ENCODE data around the gene ARRB1. TPM values are rescaled to one million over a fixed set of nuclear protein-coding genes. Genes with fewer than 3 reads are reported as not detected.

ARRB1 gene
- total and polyA plus RNA-seq, 2 of the 13 experiments (the other 11 are each of a cell fraction or from before 2014, with no cell fraction given), result 22.5 to 35.7 TPM

DNA sequence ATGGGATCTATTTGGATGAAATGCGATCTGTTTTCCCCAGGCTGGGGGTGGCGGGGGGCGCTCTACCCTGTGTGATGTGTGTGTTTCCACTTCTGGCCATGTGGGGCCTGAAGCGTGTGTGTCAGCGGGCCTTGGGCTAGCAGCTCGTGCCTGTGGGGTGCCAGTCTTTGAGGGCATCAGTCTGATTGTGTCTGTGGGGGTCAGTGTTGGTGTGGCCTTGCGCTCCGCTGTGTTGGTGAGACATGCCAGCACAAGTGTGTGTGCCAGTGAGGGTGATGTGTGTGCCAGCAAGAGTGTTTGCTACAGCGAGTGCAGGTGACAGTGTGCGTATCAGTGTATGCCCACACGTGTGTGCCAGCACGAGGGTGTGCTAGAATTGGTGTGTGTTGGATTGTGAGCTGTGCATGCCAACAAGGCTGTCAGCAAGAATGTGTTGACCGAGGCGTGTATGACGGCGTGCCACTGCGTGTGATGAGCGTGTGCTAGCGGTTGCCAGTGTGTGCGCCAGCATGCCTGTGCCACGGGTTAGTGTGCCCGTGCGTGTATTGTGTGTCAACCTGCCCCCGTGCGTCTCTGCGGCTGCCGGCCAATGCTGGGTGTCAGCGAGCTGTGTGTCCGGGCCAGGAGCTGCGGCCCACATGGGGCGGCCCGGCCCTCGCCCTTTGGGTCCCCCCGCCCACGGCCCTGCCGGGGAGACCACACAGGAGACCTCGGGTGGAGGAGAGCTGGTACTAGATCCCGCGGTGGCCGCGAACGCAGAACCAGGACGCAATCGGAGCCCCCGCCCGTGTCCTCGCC, 519 bp downstream of the ARRB1 start (continued):
- TF ChIP-seq, protein P1, sequence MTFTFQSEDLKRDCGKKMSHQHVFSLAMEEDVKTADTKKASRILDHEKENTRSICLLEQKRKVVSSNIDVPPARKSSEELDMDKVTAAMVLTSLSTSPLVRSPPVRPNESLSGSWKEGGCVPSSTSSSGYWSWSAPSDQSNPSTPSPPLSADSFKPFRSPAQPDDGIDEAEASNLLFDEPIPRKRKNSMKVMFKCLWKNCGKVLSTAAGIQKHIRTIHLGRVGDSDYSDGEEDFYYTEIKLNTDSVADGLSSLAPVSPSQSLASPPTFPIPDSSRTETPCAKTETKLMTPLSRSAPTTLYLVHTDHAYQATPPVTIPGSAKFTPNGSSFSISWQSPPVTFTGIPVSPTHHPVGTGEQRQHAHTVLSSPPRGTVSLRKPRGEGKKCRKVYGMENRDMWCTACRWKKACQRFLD (CRISPR knock-in tag; IDR thresholded peaks at IDR 0.05; ENCODE audit: borderline replicate concordance), result peak; percentile 45; the same call in 1 of the 2 replicates
- peak; percentile 60; the same call in 1 of the 2 replicates for TF ChIP-seq ZFY (CRISPR knock-in tag; IDR thresholded peaks at IDR 0.05)
- no peak for TF ChIP-seq SRF (IDR thresholded peaks at IDR 0.05; ENCODE audit: low read depth, low read length)
- peak; percentile 80; the same call in 1 of the 2 replicates for TF ChIP-seq MYC (CRISPR knock-in tag; IDR thresholded peaks at IDR 0.05; ENCODE audit: borderline replicate concordance)
- no peak; the same call in 1 of the 2 replicates for TF ChIP-seq SAP130 (CRISPR knock-in tag; IDR thresholded peaks at IDR 0.05; ENCODE audit: low read depth)
- TF ChIP-seq ZNF143 (CRISPR knock-in tag; IDR thresholded peaks at IDR 0.05), result no peak
- no peak for TF ChIP-seq PITX1 (CRISPR knock-in tag; IDR thresholded peaks at IDR 0.05)
- TF ChIP-seq ERF (CRISPR knock-in tag; IDR thresholded peaks at IDR 0.05), result no peak
- TF ChIP-seq, protein P2, sequence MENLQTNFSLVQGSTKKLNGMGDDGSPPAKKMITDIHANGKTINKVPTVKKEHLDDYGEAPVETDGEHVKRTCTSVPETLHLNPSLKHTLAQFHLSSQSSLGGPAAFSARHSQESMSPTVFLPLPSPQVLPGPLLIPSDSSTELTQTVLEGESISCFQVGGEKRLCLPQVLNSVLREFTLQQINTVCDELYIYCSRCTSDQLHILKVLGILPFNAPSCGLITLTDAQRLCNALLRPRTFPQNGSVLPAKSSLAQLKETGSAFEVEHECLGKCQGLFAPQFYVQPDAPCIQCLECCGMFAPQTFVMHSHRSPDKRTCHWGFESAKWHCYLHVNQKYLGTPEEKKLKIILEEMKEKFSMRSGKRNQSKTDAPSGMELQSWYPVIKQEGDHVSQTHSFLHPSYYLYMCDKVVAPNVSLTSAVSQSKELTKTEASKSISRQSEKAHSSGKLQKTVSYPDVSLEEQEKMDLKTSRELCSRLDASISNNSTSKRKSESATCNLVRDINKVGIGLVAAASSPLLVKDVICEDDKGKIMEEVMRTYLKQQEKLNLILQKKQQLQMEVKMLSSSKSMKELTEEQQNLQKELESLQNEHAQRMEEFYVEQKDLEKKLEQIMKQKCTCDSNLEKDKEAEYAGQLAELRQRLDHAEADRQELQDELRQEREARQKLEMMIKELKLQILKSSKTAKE (CRISPR knock-in tag; IDR thresholded peaks at IDR 0.05; ENCODE audit: borderline replicate concordance), result no peak; the same call in 1 of the 2 replicates
- TF ChIP-seq ZNF772 (CRISPR knock-in tag; IDR thresholded peaks at IDR 0.05), result peak; percentile 11; the same call in 1 of the 2 replicates
- TF ChIP-seq NBN (conservative IDR thresholded peaks at IDR 0.05), result no peak
- TF ChIP-seq ARHGAP35 (CRISPR knock-in tag; IDR thresholded peaks at IDR 0.05; ENCODE audit: borderline replicate concordance), result no peak
- TF ChIP-seq, protein P3, sequence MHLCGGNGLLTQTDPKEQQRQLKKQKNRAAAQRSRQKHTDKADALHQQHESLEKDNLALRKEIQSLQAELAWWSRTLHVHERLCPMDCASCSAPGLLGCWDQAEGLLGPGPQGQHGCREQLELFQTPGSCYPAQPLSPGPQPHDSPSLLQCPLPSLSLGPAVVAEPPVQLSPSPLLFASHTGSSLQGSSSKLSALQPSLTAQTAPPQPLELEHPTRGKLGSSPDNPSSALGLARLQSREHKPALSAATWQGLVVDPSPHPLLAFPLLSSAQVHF (CRISPR knock-in tag; IDR thresholded peaks at IDR 0.05), result 0 out of 2 replicates have a peak, but pooled peaks have one; percentile 47
- no peak for TF ChIP-seq ZNF124 (CRISPR knock-in tag; IDR thresholded peaks at IDR 0.05)
- TF ChIP-seq TERF1 (CRISPR knock-in tag; IDR thresholded peaks at IDR 0.05), result peak; percentile 10; the same call in 1 of the 2 replicates
- no peak for TF ChIP-seq CSRNP2 (CRISPR knock-in tag; conservative IDR thresholded peaks at IDR 0.05; ENCODE audit: low read depth)
- no peak for TF ChIP-seq FOXK1 (CRISPR knock-in tag; IDR thresholded peaks at IDR 0.05; ENCODE audit: borderline replicate concordance, low read depth)
- no peak for TF ChIP-seq KDM3A (CRISPR knock-in tag; IDR thresholded peaks at IDR 0.05; ENCODE audit: low read depth)
- TF ChIP-seq, protein P4, sequence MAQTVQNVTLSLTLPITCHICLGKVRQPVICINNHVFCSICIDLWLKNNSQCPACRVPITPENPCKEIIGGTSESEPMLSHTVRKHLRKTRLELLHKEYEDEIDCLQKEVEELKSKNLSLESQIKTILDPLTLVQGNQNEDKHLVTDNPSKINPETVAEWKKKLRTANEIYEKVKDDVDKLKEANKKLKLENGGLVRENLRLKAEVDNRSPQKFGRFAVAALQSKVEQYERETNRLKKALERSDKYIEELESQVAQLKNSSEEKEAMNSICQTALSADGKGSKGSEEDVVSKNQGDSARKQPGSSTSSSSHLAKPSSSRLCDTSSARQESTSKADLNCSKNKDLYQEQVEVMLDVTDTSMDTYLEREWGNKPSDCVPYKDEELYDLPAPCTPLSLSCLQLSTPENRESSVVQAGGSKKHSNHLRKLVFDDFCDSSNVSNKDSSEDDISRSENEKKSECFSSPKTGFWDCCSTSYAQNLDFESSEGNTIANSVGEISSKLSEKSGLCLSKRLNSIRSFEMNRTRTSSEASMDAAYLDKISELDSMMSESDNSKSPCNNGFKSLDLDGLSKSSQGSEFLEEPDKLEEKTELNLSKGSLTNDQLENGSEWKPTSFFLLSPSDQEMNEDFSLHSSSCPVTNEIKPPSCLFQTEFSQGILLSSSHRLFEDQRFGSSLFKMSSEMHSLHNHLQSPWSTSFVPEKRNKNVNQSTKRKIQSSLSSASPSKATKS (CRISPR knock-in tag; IDR thresholded peaks at IDR 0.05), result no peak
- TF ChIP-seq REPIN1 (CRISPR knock-in tag; IDR thresholded peaks at IDR 0.05; ENCODE audit: borderline replicate concordance, low read depth), result no peak
